WTC11 (cell line): ENCODE data around the gene GLUD1.

ENCODE experiments used
- CREM ChIP-seq: sonication (generic); formaldehyde crosslinking; IDR thresholded peaks from 2 replicates; pipeline ENCODE4 v1.8.1; 2022; ENCODE audit warnings: mild to moderate bottlenecking, missing genetic modification reagents, moderate library complexity
- NR3C1 ChIP-seq: sonication (generic); formaldehyde crosslinking; conservative IDR thresholded peaks from 2 replicates; pipeline ENCODE4 v1.8.1; 2023; ENCODE audit warnings: low read depth, mild to moderate bottlenecking, missing genetic modification reagents
- RELA ChIP-seq: sonication (generic); formaldehyde crosslinking; IDR thresholded peaks from 2 replicates; pipeline ENCODE4 v1.8.1; 2022; ENCODE audit warnings: missing genetic modification reagents, mild to moderate bottlenecking, borderline replicate concordance
- SP1 ChIP-seq: sonication (generic); formaldehyde crosslinking; conservative IDR thresholded peaks from 2 replicates; pipeline ENCODE4 v1.8.1; 2022; ENCODE audit warnings: missing genetic modification reagents
- TF ChIP-seq, protein P1 (sequence below): fragments of 200-600 bp; IDR thresholded peaks from 2 replicates; pipeline ENCODE4 v1.8.0; 2022; ENCODE audit warnings: antibody characterized with exemption
- TF ChIP-seq, protein P2 (sequence below): sonication (generic); formaldehyde crosslinking; IDR thresholded peaks from 2 replicates; pipeline ENCODE4 v1.8.1; 2023; ENCODE audit warnings: mild to moderate bottlenecking, missing genetic modification reagents, moderate library complexity
- TF ChIP-seq, protein P3 (sequence below): sonication (generic); formaldehyde crosslinking; IDR thresholded peaks from 2 replicates; pipeline ENCODE4 v1.8.1; 2023; ENCODE audit warnings: mild to moderate bottlenecking, missing genetic modification reagents
- TF ChIP-seq, protein P4 (sequence below): sonication (generic); formaldehyde crosslinking; IDR thresholded peaks from 2 replicates; pipeline ENCODE4 v1.8.0; 2022; ENCODE audit warnings: mild to moderate bottlenecking, missing genetic modification reagents
- TF ChIP-seq, protein P5 (sequence below): sonication (generic); formaldehyde crosslinking; IDR thresholded peaks from 2 replicates; pipeline ENCODE4 v1.8.0; 2023; ENCODE audit warnings: missing genetic modification reagents
- TF ChIP-seq, protein P6 (sequence below): sonication (generic); formaldehyde crosslinking; IDR thresholded peaks from 2 replicates; pipeline ENCODE4 v1.8.1; 2023; ENCODE audit warnings: mild to moderate bottlenecking, missing genetic modification reagents

DNA sequence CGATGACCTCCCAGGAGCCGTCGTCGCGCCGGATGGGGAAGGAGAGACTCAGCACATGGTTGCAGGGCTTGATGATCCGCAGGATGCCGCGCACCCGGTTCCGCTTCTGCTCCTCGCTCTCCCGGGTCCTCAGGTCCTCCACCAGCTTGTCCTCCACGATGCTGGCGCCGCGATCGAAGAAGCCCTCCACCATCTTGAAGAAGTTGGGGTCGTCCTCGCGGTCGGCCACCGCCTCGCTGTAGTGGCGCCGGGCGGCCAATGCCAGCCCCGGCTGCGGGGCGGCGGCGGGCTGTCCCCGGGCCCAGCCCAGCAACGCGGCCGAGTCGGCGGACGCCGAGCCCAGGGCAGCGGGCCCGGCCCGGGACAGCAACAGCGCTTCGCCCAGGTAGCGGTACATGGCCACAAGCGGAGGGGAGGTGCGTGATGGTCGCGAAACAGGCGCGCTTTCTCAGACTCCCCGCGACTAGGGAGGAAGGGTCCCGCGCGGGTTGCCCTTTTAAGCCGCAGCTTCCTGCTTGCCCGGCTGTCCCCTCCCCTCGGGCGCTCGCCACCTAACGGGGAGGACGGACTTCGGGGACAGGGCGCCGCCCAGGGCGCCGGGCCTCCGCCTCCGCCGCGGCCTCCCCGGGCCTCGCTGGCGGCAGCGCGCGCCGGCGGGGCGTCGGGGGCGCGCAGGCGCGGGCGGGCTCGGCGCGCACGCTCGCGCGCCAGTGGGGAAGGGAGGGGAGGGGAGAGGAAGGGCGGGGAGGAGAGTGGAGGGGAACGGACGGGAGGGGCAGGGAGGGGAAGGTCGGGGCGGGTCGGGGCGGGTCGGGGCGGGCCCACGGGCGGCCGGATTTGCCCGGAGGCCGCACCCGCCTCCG is at the start of gene GLUD1, which contains the start of gene SHLD2:
- TF ChIP-seq, protein P1, sequence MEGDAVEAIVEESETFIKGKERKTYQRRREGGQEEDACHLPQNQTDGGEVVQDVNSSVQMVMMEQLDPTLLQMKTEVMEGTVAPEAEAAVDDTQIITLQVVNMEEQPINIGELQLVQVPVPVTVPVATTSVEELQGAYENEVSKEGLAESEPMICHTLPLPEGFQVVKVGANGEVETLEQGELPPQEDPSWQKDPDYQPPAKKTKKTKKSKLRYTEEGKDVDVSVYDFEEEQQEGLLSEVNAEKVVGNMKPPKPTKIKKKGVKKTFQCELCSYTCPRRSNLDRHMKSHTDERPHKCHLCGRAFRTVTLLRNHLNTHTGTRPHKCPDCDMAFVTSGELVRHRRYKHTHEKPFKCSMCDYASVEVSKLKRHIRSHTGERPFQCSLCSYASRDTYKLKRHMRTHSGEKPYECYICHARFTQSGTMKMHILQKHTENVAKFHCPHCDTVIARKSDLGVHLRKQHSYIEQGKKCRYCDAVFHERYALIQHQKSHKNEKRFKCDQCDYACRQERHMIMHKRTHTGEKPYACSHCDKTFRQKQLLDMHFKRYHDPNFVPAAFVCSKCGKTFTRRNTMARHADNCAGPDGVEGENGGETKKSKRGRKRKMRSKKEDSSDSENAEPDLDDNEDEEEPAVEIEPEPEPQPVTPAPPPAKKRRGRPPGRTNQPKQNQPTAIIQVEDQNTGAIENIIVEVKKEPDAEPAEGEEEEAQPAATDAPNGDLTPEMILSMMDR: no peak
- TF ChIP-seq, protein P2, sequence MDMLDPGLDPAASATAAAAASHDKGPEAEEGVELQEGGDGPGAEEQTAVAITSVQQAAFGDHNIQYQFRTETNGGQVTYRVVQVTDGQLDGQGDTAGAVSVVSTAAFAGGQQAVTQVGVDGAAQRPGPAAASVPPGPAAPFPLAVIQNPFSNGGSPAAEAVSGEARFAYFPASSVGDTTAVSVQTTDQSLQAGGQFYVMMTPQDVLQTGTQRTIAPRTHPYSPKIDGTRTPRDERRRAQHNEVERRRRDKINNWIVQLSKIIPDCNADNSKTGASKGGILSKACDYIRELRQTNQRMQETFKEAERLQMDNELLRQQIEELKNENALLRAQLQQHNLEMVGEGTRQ: no peak
- TF ChIP-seq NR3C1 (no peak), CREM (CRISPR knock-in tag) (0 out of 2 replicates have a peak, but pooled peaks have one; percentile 26), RELA (CRISPR knock-in tag) (no peak), SP1 (0 out of 2 replicates have a peak, but pooled peaks have one; percentile 26)
- TF ChIP-seq, protein P3, sequence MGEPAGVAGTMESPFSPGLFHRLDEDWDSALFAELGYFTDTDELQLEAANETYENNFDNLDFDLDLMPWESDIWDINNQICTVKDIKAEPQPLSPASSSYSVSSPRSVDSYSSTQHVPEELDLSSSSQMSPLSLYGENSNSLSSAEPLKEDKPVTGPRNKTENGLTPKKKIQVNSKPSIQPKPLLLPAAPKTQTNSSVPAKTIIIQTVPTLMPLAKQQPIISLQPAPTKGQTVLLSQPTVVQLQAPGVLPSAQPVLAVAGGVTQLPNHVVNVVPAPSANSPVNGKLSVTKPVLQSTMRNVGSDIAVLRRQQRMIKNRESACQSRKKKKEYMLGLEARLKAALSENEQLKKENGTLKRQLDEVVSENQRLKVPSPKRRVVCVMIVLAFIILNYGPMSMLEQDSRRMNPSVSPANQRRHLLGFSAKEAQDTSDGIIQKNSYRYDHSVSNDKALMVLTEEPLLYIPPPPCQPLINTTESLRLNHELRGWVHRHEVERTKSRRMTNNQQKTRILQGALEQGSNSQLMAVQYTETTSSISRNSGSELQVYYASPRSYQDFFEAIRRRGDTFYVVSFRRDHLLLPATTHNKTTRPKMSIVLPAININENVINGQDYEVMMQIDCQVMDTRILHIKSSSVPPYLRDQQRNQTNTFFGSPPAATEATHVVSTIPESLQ: no peak
- TF ChIP-seq, protein P4, sequence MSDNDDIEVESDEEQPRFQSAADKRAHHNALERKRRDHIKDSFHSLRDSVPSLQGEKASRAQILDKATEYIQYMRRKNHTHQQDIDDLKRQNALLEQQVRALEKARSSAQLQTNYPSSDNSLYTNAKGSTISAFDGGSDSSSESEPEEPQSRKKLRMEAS (CRISPR knock-in tag): peak; percentile 80; the same call in 1 of the 2 replicates
- TF ChIP-seq, protein P5, sequence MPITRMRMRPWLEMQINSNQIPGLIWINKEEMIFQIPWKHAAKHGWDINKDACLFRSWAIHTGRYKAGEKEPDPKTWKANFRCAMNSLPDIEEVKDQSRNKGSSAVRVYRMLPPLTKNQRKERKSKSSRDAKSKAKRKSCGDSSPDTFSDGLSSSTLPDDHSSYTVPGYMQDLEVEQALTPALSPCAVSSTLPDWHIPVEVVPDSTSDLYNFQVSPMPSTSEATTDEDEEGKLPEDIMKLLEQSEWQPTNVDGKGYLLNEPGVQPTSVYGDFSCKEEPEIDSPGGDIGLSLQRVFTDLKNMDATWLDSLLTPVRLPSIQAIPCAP (CRISPR knock-in tag): no peak
- TF ChIP-seq, protein P6, sequence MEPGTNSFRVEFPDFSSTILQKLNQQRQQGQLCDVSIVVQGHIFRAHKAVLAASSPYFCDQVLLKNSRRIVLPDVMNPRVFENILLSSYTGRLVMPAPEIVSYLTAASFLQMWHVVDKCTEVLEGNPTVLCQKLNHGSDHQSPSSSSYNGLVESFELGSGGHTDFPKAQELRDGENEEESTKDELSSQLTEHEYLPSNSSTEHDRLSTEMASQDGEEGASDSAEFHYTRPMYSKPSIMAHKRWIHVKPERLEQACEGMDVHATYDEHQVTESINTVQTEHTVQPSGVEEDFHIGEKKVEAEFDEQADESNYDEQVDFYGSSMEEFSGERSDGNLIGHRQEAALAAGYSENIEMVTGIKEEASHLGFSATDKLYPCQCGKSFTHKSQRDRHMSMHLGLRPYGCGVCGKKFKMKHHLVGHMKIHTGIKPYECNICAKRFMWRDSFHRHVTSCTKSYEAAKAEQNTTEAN: no peak
